ENCODE data around the gene SMAD3. TPM values are rescaled to one million over a fixed set of nuclear protein-coding genes. Genes with fewer than 3 reads are reported as not detected.

The SMAD3 gene
- total RNA-seq, 1 experiment from 2014 or later, result 54.8 TPM

DNA sequence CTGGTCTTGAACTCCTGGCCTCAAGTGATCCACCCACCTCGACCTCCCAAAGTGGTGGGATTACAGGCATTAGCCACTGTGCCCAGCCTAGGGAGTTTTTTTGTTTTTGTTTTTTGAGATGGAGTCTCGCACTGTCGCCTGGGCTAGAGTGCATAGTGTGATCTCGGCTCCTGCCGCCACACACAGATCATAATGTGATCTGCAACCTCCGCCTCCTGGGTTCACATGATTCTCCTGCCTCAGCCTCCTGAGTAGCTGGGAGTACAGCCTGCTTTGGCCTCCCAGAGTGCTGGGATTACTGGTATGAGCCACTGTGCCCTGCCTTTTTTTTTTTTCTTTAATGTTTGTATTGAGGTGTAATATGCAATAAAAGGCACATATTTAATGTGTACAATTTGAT lies 78.2 kb downstream of the SMAD3 start:
- ChIA-PET POLR2A (no interaction called here), CTCF (no interaction called here)
- Histone ChIP-seq H3K9me3 (no peaks in the 10 kb centered on the region), H3K4me3 (ENCODE audit: low read depth, low read length) (no peak overlapping the region), H3K36me3 (ENCODE audit: control insufficient read depth, insufficient read depth, low read length) (no peaks in the 10 kb centered on the region), H3K27me3 (replicated peaks; ENCODE audit: control insufficient read depth, insufficient read depth, low read length) (no peaks in the 10 kb centered on the region), H3K4me1 (peaks cover 57% of the 10 kb centered on the region)
- Mint-ChIP-seq H3K27me3 (ENCODE audit: insufficient read depth, unreplicated experiment) (no peaks in the 10 kb centered on the region), H3K27ac (ENCODE audit: unreplicated experiment) (no peak overlapping the region), H3K4me1 (ENCODE audit: low read depth, unreplicated experiment) (peaks cover 58% of the 10 kb centered on the region), H3K36me3 (ENCODE audit: insufficient read depth, unreplicated experiment) (peaks cover 26% of the 10 kb centered on the region), H3K9me3 (ENCODE audit: unreplicated experiment) (no peaks in the 10 kb centered on the region), H3K4me3 (ENCODE audit: unreplicated experiment) (no peak overlapping the region)
- no TSS peak for BruUV-seq (replicated peaks)
- intact Hi-C loops (cut with micrococcal nuclease; ENCODE audit: unreplicated experiment), result no loop called here
- TF ChIP-seq CTCF (IDR thresholded peaks at IDR 0.05; ENCODE audit: insufficient read depth in 1 of 2, low read depth in 1 of 2, low read length in 1 of 2, severe bottlenecking in 1 of 2, unreplicated experiment in 1 of 2), result no peak
- DNase-seq, result no peak

DNA sequence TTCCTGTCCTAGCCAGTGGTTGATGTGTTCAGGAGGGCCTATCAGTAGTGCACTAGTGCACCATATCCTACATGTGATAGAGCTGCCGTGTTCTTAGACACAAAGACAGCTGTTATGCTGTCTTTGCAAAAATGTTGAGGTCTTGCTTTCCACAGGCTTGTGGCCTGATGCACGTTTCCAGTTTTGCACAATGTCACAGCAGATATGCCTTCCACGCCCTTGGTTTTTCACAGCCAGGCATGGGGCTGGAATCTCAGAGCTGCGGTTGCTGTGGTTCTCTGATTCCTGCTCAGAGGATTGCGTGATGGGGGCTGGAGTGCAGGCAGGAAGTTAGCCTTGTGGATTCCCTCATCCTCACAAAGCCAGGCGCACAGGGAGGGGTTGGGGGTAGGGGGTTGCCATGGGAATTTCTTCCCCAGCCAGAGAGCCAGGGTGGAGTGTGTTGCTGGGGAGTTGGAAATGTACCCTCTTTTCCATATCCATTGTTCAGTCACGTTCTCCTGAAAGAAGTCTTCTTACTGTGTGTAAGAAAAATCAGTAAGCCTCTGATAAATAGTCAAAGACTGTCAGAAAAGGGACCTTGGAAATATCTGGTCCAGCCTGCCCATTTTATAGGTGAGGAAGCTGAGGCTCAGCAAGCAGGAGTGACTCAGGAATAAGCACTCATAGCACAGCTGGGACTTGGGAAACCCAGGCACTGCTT lies 79.4 kb downstream of the SMAD3 start:
- no peak for TF ChIP-seq CTCF (IDR thresholded peaks at IDR 0.05; ENCODE audit: insufficient read depth in 1 of 2, low read depth in 1 of 2, low read length in 1 of 2, severe bottlenecking in 1 of 2, unreplicated experiment in 1 of 2)
- Mint-ChIP-seq H3K27ac (ENCODE audit: unreplicated experiment) (peak overlapping the region; percentile 93), H3K27me3 (ENCODE audit: insufficient read depth, unreplicated experiment) (no peaks in the 10 kb centered on the region), H3K4me3 (ENCODE audit: unreplicated experiment) (no peak overlapping the region), H3K9me3 (ENCODE audit: unreplicated experiment) (no peaks in the 10 kb centered on the region), H3K36me3 (ENCODE audit: insufficient read depth, unreplicated experiment) (peaks cover 24% of the 10 kb centered on the region), H3K4me1 (ENCODE audit: low read depth, unreplicated experiment) (peaks cover 53% of the 10 kb centered on the region)
- intact Hi-C loops (cut with micrococcal nuclease; ENCODE audit: unreplicated experiment), result no loop called here
- ChIA-PET CTCF (no interaction called here), POLR2A (no interaction called here)
- Histone ChIP-seq H3K27me3 (replicated peaks; ENCODE audit: control insufficient read depth, insufficient read depth, low read length) (no peaks in the 10 kb centered on the region), H3K9me3 (no peaks in the 10 kb centered on the region), H3K4me1 (peaks cover 60% of the 10 kb centered on the region), H3K4me3 (ENCODE audit: low read depth, low read length) (no peak overlapping the region), H3K36me3 (ENCODE audit: control insufficient read depth, insufficient read depth, low read length) (no peaks in the 10 kb centered on the region)
- DNase-seq, result no peak
- no TSS peak for BruUV-seq (replicated peaks)

GRCh38 chr15:67145312-67145610 lies 79.9 kb downstream of the SMAD3 start:
- Histone ChIP-seq H3K9me3 (no peaks in the 10 kb centered on the region), H3K36me3 (ENCODE audit: control insufficient read depth, insufficient read depth, low read length) (no peaks in the 10 kb centered on the region), H3K27me3 (replicated peaks; ENCODE audit: control insufficient read depth, insufficient read depth, low read length) (no peaks in the 10 kb centered on the region), H3K4me3 (ENCODE audit: low read depth, low read length) (no peak overlapping the region), H3K4me1 (peaks cover 64% of the 10 kb centered on the region)
- DNase-seq, result no peak
- TF ChIP-seq CTCF (IDR thresholded peaks at IDR 0.05; ENCODE audit: insufficient read depth in 1 of 2, low read depth in 1 of 2, low read length in 1 of 2, severe bottlenecking in 1 of 2, unreplicated experiment in 1 of 2), result no peak
- POLR2A ChIA-PET, result no interaction called here
- Mint-ChIP-seq H3K27me3 (ENCODE audit: insufficient read depth, unreplicated experiment) (no peaks in the 10 kb centered on the region), H3K36me3 (ENCODE audit: insufficient read depth, unreplicated experiment) (peaks cover 23% of the 10 kb centered on the region), H3K4me1 (ENCODE audit: low read depth, unreplicated experiment) (peaks cover 52% of the 10 kb centered on the region), H3K9me3 (ENCODE audit: unreplicated experiment) (no peaks in the 10 kb centered on the region), H3K4me3 (ENCODE audit: unreplicated experiment) (no peak overlapping the region), H3K27ac (ENCODE audit: unreplicated experiment) (peak overlapping the region; percentile 93)
- intact Hi-C loops (cut with micrococcal nuclease; ENCODE audit: unreplicated experiment), result no loop called here
- no TSS peak for BruUV-seq (replicated peaks)
- CTCF ChIA-PET, result no interaction called here
